GM21515 (cell line): Measurements from ENCODE around the gene TCF4.
A peak's percentile ranks its signal among the peaks of the same experiment; 100 is the strongest.

Source experiments
- ATAC-seq: cut with Tn5 transposase; IDR thresholded peaks from one replicate; pipeline ENCODE4 v1.9.1; 2021; ENCODE audit not compliant: unreplicated experiment

The TCF4 gene

GRCh38 chr18:55396267-55396905 lies 191.6 kb downstream of the TCF4 start:
- no peak for ATAC-seq

GRCh38 chr18:55395799-55396198 lies 192.2 kb downstream of the TCF4 start:
- no peak for ATAC-seq

DNA sequence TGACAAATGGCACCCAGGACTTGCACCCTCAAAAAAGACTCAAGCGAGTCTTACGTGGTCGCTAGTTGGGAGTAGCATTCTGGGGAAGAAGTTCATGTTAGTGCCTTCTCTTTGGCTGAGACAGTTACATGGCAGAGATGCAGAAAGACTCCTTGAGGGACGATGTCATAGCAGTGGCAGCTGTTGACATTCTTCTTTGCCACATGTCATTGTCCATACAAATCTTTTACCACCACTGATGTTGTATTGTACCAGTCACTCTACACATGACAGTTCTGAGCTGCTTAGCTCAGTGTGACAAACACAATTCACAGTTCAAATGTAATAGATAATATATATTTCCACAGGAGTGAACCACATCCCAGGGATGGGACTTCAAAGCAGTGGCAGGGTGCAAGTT lies 197.1 kb downstream of the TCF4 start:
- no peak for ATAC-seq

DNA sequence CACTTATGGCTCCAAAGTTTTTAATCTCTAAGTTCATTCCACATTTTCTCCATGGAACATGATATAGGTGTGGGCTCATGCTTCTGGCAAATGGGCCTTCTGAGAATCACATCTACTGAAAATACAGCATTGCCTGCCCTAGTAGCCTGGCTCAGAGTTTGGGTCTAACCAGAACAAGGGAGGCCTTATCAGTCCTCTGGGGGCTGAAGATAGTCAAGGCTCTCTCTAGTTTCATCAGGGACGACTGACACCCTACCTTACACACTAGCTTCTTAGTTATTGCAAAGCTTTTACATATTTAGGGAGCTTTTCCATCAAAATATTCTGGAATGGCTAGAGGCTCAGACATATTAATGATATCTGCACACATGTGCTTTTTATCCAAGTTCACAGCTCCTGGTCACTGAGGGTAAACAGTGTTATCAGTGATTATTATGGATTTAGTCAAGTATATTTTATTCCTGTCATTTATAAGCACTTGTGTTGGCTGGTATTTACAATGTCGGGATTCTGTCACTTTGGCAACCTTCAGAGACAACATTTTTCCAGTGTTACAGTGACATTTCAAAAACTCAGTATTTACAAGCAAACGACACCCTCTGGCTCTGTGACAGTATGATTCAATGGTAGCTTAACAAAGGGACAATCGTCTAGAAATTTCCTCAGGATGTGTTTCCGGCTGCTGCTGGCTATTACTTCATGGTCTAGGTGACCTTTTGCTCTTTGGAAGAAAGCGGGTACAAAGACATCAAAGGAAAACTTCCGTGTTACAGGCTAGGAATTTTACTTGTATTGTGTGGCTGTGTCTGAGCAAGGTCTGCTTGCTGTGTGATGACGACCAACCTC lies 200.6 kb downstream of the TCF4 start:
- no peak for ATAC-seq

DNA sequence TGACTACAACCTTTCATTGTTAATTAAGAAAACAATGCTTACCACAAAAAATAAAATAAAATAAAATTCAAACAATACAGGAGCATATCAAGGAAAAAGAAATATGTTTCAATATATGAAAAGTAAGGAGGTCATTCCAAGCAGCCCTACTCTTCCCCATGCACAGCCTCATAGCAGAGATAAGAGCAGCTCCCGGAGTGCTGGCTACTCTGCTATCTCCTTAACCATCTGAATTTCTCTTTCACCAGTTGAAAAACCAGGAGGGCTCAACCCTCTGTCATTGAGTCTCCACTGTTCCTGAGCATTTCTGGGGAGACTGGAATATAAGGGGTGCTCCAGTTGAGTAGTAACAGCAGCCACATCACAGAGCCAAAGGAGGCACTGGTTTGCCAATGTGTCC lies 201.4 kb downstream of the TCF4 start:
- ATAC-seq = no peak

DNA sequence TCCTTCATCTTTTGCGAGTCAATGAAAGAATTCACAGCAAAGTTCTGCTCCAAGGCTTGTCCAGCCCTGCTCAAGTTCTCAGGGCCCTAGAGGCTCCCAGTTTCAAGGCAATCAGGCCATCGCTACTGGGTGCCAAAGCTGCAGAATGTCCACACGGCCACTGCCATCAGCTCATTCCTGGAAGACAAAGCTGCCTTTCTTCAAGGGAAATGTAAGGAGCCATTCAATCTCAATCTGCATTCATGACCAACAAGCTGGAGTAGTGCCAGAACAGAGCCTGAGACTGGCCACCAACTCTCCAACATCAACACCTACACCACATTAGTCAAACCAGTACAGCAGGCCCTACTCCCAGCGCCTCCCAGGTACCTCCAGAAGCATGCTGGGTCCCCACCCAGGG lies 202.2 kb downstream of the TCF4 start:
- no peak for ATAC-seq

DNA sequence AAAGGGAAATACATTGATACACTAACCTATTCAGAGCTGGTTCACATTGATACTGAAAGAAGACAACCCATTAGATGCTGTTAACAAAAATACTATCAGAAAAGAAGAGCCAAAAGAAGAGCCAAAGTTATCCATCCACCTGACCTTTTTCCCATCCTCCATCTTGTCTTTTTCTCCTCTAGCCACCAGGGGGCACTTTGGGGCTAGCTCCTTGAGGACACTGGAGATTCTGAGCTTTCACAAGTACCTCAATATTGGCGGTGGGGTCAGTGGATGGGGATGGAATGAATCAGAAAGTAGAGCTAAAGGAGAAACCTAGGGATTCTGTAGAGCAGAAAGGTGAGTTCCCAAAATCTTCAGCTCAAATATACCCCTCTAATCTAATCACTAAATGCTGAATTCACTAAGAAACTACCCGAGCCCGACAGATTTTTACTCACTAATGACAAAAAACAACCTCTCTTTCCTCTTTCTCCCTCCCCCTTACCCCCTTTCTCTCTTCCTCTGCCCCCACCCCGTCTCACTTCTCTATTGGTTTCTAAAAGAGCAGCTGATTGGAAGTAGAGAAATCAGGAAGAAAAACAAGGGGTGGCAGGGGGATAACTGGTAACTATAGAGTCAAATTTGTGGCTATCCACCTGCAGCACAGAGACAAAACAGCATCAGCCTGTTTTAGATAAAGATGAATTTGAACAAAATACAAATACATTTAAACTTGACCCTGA lies 203.3 kb downstream of the TCF4 start:
- ATAC-seq = no peak

GRCh38 chr18:55384115-55384514 lies 203.9 kb downstream of the TCF4 start:
- ATAC-seq = no peak

- no peak for ATAC-seq
Observed at GRCh38 chr18:55382277-55382805, 205.7 kb downstream of the TCF4 start.

- no peak for ATAC-seq
Observed at GRCh38 chr18:55381277-55381676, 206.7 kb downstream of the TCF4 start.

- ATAC-seq = no peak
Observed at GRCh38 chr18:55380589-55380988, 207.4 kb downstream of the TCF4 start.

DNA sequence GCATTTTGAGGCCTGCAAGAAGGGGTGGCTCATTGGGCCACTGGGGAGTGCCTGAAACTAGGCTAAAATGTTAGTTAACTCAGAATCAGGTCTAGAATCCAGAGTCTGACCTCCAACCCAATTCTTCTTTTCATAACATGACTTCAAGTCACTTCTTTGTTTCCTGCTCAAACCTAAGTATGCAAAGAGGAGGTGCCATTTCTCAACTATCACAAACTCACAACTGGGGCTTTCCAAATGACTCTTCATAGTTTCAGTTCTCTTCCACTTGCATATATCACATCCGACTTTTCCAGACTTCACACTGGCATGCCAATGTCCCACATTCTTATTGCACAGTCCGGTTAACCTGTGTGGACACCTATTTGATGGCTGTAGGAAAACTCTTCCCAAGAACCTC lies 211.6 kb downstream of the TCF4 start:
- ATAC-seq = peak; percentile 89

GRCh38 chr18:55375930-55376329 lies 212.1 kb downstream of the TCF4 start:
- ATAC-seq = peak; percentile 26

- no peak for ATAC-seq
Observed at GRCh38 chr18:55374741-55375140, 213.3 kb downstream of the TCF4 start.

GRCh38 chr18:55372209-55372608 lies 215.8 kb downstream of the TCF4 start:
- no peak for ATAC-seq

DNA sequence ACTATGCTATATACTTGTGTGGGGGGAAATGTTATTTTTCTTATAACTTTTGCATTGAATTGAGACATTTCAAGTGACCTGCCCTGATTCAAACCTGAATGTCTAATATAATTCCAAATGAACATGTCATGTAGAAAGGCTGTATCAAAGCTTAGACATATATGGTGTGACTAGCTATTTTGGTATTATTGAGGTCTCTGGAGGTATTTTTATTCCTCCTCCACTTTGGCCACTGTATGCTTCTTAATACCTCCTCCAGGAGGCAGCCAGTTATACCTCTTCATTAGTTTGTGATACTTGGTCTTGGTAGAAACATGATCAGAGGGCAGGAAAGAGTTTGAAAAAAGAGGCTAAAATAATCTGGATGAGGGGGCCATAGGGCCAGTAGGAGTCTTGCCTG lies 217.1 kb downstream of the TCF4 start:
- ATAC-seq = no peak

GRCh38 chr18:55369346-55369745 lies 218.6 kb downstream of the TCF4 start:
- ATAC-seq = no peak

GRCh38 chr18:55365342-55365741 lies 222.7 kb downstream of the TCF4 start:
- no peak for ATAC-seq

DNA sequence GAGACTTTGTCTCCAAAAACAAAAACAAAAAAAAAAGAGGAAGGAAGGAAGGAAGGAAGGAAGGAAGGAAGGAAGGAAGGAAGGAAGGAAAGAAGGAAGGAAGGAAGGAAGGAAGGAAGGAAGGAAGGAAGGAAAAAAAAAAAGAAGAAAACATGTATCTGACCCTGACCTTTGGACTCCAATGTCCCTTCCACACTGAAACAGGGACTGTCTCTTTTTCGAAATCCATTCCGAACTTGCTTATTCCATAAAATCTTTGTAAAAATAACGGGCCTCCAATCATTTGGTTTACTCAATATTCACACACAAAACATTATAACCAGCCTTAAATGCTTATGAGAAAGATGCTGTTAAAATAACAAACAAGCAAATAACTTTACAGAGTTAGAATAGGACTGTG lies 225.7 kb downstream of the TCF4 start:
- ATAC-seq = no peak

- no peak for ATAC-seq
Observed at GRCh38 chr18:55361492-55362250, 226.3 kb downstream of the TCF4 start.

GRCh38 chr18:55360061-55360460 lies 227.9 kb downstream of the TCF4 start:
- no peak for ATAC-seq
